SH-SY5Y (cell line): ENCODE measurements around the gene RAP1GAP.

Source experiments
- GATA2 ChIP-seq: IDR thresholded peaks from 2 replicates; pipeline ENCODE4 v1.6.1; 2011; ENCODE audit warnings: mild to moderate bottlenecking, low read depth, low read length
- GATA3 ChIP-seq: IDR thresholded peaks from 2 replicates; pipeline ENCODE4 v1.6.1; 2011; ENCODE audit warnings: low read depth, mild to moderate bottlenecking, low read length, moderate library complexity

GRCh38 chr1:21641076-21641475, 28.1 kb downstream of the RAP1GAP start:
- no peak for TF ChIP-seq GATA2
- TF ChIP-seq GATA3, result no peak
